Activated naive CD4-positive, alpha-beta T cell treated with anti-CD3 and anti-CD28 coated beads, Interleukin-2, amount 50 U/mL, for 72 hours (primary cell): ENCODE data around the gene IL17RC. TPM values are rescaled to one million over a fixed set of nuclear protein-coding genes. Genes with fewer than 3 reads are reported as not detected.

ENCODE experiments used
- ATAC-seq, 2 donors: fragments of 150-1000 bp; cut with Tn5 transposase; 2 replicates each; pipeline ENCODE4 v1.10.0; 2021; ENCODE audit warnings: mild to moderate bottlenecking in 2 of 2, moderate library complexity in 2 of 2
- DNase-seq, 2 donors: peaks; one replicate each; pipeline ENCODE4 v3.0.0; 2021 to 2022; ENCODE audit warnings: low spot score in 2 of 2
- H3K27ac Mint-ChIP-seq, 2 donors: one replicate each; pipeline ENCODE4 v1.8.0; 2022; ENCODE audit warnings: mild to moderate bottlenecking in 2 of 2, mixed read lengths in 2 of 2
- H3K36me3 Mint-ChIP-seq, 2 donors: one replicate each; pipeline ENCODE4 v1.8.0; 2022; ENCODE audit warnings: mixed read lengths in 2 of 2
- H3K9me3 Mint-ChIP-seq, 2 donors: one replicate each; pipeline ENCODE4 v1.8.0; 2022; ENCODE audit warnings: mixed read lengths in 2 of 2
- total RNA-seq, 2 donors: library from RNA; stranded (reverse); gene quantifications; one replicate each; pipeline ENCODE4 v1.2.3, GENCODE V29; 2022

The IL17RC gene
- total RNA-seq, 2 donors from 2014 or later = 0.18 to 1.5 TPM

DNA sequence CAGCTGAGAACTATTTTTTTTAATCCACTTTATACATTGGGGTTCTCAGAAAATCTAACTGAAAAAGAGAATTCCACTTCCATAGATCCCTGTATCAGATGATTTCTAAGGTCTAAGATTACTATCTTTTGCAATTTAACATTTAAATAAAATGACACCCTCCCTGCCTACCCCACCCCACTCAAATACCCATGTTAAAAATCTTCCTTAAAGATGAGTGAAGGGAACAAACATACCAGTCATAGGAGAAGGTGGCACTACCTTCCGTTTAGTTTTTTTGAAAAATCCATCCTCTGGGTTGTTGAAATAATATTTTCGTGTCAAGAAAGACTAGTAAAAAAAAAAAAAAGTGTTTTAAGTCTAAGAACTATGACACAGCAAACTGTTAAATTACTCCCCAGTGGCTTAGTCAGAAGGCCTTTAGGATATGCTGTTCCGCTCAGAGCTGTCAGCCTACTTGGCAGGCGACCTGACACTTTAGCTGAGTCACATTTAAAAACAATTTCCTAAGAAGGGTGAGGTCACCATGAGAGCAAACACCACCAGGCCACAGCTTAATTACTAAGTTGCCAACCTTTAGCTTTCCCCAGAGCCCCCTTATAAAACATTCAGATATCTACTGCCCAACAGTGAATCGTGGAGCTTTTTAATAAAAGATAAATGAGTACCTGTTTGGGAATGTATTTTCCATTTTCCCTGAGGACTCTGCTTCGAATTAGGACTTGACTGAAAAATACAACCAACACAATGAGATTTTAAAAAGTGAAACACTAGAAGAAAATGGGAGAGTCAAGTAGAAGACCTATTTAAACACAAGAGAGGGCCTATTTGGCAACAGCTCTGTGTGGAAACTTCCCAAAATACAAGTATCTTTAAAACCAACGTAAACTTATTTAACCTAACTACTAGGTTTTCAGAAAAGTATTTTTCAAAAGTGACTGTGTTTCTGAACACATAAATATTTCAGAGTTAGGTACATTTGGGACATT is 60.1 kb downstream of the IL17RC start:
- peak; percentile 65 to 86 for ATAC-seq
- no peak for DNase-seq
- Mint-ChIP-seq H3K36me3 (peaks cover 0 to 9% of the 10 kb centered on the region in 2 donors), H3K9me3 (no peaks in the 10 kb centered on the region), H3K27ac (peak overlapping the region; percentile 51 to 91)

DNA sequence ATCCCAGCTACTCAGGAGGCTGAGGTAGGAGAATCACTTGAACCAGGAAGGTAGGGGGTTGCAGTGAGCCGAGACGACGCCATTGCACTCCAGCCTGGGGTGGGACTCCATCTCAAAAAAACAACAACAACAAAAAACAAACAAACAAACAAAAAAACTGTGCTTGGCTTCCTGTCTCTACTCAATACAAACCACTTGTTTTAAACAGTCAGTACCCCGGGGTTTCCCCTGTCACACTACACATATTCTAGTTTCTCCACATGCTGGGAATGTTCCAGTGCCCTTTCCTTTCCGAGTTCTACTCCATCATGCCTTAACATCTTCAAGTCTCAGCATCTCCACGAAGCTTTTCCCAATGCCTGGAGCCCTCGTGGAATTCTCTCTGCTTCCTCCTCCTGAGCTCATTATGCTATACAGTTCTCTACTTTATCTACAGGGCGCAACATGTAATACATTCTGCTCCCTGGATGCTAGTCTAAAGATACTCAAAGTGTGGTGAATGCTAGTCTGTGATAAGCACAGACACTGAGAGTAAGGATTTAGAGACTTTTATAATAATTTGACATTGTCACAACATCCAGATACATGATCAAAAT is 61.9 kb downstream of the IL17RC start:
- Mint-ChIP-seq H3K27ac (peak overlapping the region in 1 of 2 donors; percentile 17), H3K36me3 (peaks cover 0 to 5% of the 10 kb centered on the region in 2 donors), H3K9me3 (no peaks in the 10 kb centered on the region)
- DNase-seq (no peak), ATAC-seq (no peak)

DNA sequence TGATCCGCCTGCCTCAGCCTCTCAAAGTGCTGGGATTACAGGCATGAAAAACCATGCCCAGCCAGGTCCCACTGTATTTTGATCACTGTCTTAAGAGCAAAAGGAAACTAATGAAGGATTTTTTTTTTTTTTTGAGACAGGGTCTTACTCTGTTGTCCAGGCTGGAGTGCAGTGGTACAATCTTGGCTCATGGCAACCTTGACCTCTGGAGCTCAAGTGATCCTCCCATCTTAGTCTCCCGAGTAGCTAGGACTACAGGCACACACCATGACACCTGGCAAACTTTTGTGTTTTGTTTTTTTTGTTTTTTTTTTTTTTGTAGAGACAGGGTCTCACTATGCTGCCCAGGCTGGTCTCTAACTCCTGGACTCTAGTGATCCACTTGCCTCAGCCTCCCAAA is 63.4 kb downstream of the IL17RC start:
- DNase-seq (no peak), ATAC-seq (no peak)
- no peak overlapping the region for H3K27ac Mint-ChIP-seq
- no peaks in the 10 kb centered on the region for H3K9me3 Mint-ChIP-seq
- H3K36me3 Mint-ChIP-seq = no peaks in the 10 kb centered on the region

Other genes with a start within 250 kb of the IL17RC start
- gene CPNE9, start 213.3 kb upstream of the IL17RC start, total RNA-seq = under 1 TPM in 1 of 2 donors, not detected in 1; 0.11 TPM
- gene BRPF1, start 185.4 kb upstream of the IL17RC start, total RNA-seq = 10 to 100 TPM; 24.3 to 37.0 TPM
- 10 to 100 TPM; 34.8 to 58.0 TPM for gene OGG1, start 167.1 kb upstream of the IL17RC start, total RNA-seq
- 10 to 100 TPM; 23.8 to 45.1 TPM for gene CAMK1, start 147.2 kb upstream of the IL17RC start, total RNA-seq
- 10 to 100 TPM; 47.5 to 92.3 TPM for gene TADA3, start 124.6 kb upstream of the IL17RC start, total RNA-seq
- 100 to 1,000 TPM; 125 to 265 TPM for gene ARPC4, start 124.0 kb upstream of the IL17RC start, total RNA-seq
- gene TTLL3, start 106.8 kb upstream of the IL17RC start, total RNA-seq = 100 to 1,000 TPM in 1 of 2 donors, 10 to 100 TPM in 1; 78.1 to 121 TPM
- 10 to 100 TPM; 70.7 to 83.2 TPM for gene RPUSD3, start 73.1 kb upstream of the IL17RC start, total RNA-seq
- gene CIDEC, start 36.8 kb upstream of the IL17RC start, total RNA-seq = not detected
- gene JAGN1, start 26.5 kb upstream of the IL17RC start, total RNA-seq = 10 to 100 TPM in 1 of 2 donors, 1 to 10 TPM in 1; 7.5 to 34.4 TPM
- gene IL17RE, start 14.2 kb upstream of the IL17RC start, total RNA-seq = 1 to 10 TPM in 1 of 2 donors, under 1 TPM in 1; 0.61 to 1.4 TPM
- 10 to 100 TPM; 23.8 to 25.0 TPM for gene CRELD1, start 16.7 kb downstream of the IL17RC start, total RNA-seq
- 1 to 10 TPM; 1.6 to 6.7 TPM for gene PRRT3, start 35.3 kb downstream of the IL17RC start, total RNA-seq
- gene EMC3, start 69.7 kb downstream of the IL17RC start, total RNA-seq = 10 to 100 TPM; 33.6 to 42.1 TPM
- gene FANCD2, start 109.3 kb downstream of the IL17RC start, total RNA-seq = 100 to 1,000 TPM in 1 of 2 donors, 10 to 100 TPM in 1; 69.7 to 101 TPM
- not detected for gene FANCD2OS, start 191.2 kb downstream of the IL17RC start, total RNA-seq
- gene BRK1, start 198.6 kb downstream of the IL17RC start, total RNA-seq = 10 to 100 TPM; 59.4 to 99.2 TPM
- 10 to 100 TPM; 53.3 to 58.7 TPM for gene VHL, start 224.7 kb downstream of the IL17RC start, total RNA-seq
- 1 to 10 TPM; 4.3 to 5.4 TPM for gene IRAK2, start 247.8 kb downstream of the IL17RC start, total RNA-seq